H9 (cell line): ENCODE results near the gene PKNOX2. TPM values are rescaled to one million over a fixed set of nuclear protein-coding genes. Genes with fewer than 3 reads are reported as not detected.

ENCODE experiments used
- DNase-seq: peaks from one replicate; pipeline ENCODE4 v3.0.0-alpha.2; 2017
- H2AFZ ChIP-seq: one replicate; pipeline ENCODE4 v1.6.1; 2013; ENCODE audit warnings: mild to moderate bottlenecking, low read length, control low read depth, moderate library complexity
- H2AK5ac ChIP-seq: 2 replicates; pipeline ENCODE4 v1.6.1; 2013; ENCODE audit warnings: low read length, control low read depth, mixed read lengths; ENCODE audit not compliant: insufficient read length
- H2BK120ac ChIP-seq: one replicate; pipeline ENCODE4 v1.6.1; 2013; ENCODE audit warnings: low read depth, mild to moderate bottlenecking, low read length, control low read depth, inconsistent platforms; ENCODE audit not compliant: poor library complexity, severe bottlenecking
- H2BK12ac ChIP-seq: 2 replicates; pipeline ENCODE4 v1.6.1; 2013; ENCODE audit warnings: low read length, control low read depth, mixed read lengths, low read depth; ENCODE audit not compliant: insufficient read length
- H2BK15ac ChIP-seq: 2 replicates; pipeline ENCODE4 v1.6.1; 2013; ENCODE audit warnings: low read depth, low read length, control low read depth
- H2BK20ac ChIP-seq: one replicate; pipeline ENCODE4 v1.6.1; 2013; ENCODE audit warnings: low read depth, mild to moderate bottlenecking, low read length, control low read depth, inconsistent platforms; ENCODE audit not compliant: poor library complexity, severe bottlenecking
- H2BK5ac ChIP-seq: 2 replicates; pipeline ENCODE4 v1.6.1; 2013; ENCODE audit warnings: low read length, control low read depth, mixed read lengths; ENCODE audit not compliant: insufficient read length
- H3K14ac ChIP-seq: 2 replicates; pipeline ENCODE4 v1.6.1; 2013; ENCODE audit warnings: low read length, control low read depth; ENCODE audit not compliant: insufficient read depth
- H3K18ac ChIP-seq: 2 replicates; pipeline ENCODE4 v1.6.1; 2013; ENCODE audit warnings: low read depth, mild to moderate bottlenecking, mixed read lengths, low read length, control low read depth; ENCODE audit not compliant: insufficient read length
- H3K23ac ChIP-seq: 2 replicates; pipeline ENCODE4 v1.6.1; 2013; ENCODE audit warnings: low read length, control low read depth, mixed read lengths, low read depth; ENCODE audit not compliant: insufficient read length
- H3K23me2 ChIP-seq: 2 replicates; pipeline ENCODE4 v1.6.1; 2013; ENCODE audit warnings: low read depth, mild to moderate bottlenecking, mixed read lengths, low read length, control low read depth; ENCODE audit not compliant: insufficient read length, poor library complexity, severe bottlenecking
- H3K27ac ChIP-seq: 2 replicates; pipeline ENCODE4 v1.5.1; 2013; ENCODE audit warnings: low read length, control low read depth, mixed read lengths, low read depth; ENCODE audit not compliant: insufficient read length
- H3K27me3 ChIP-seq: 2 replicates; pipeline ENCODE4 v1.6.1; 2013; ENCODE audit warnings: low read length, control low read depth, inconsistent platforms; ENCODE audit not compliant: insufficient read depth
- H3K4ac ChIP-seq: 2 replicates; pipeline ENCODE4 v1.6.1; 2013; ENCODE audit warnings: low read depth, mild to moderate bottlenecking, control low read depth, inconsistent platforms, low read length, moderate library complexity
- H3K4me1 ChIP-seq: 2 replicates; pipeline ENCODE4 v1.6.1; 2013; ENCODE audit warnings: low read length, control low read depth, inconsistent platforms; ENCODE audit not compliant: insufficient read depth
- H3K4me2 ChIP-seq: 2 replicates; pipeline ENCODE4 v1.6.1; 2013; ENCODE audit warnings: low read length, control low read depth, mixed read lengths; ENCODE audit not compliant: insufficient read length, insufficient read depth
- H3K56ac ChIP-seq: 2 replicates; pipeline ENCODE4 v1.6.1; 2013; ENCODE audit warnings: low read depth, mild to moderate bottlenecking, mixed read lengths, low read length, control low read depth; ENCODE audit not compliant: insufficient read length
- H3K79me1 ChIP-seq: 2 replicates; pipeline ENCODE4 v1.6.1; 2013; ENCODE audit warnings: low read depth, mild to moderate bottlenecking, moderate library complexity, low read length, control low read depth, inconsistent platforms; ENCODE audit not compliant: insufficient read depth, poor library complexity, severe bottlenecking
- H3K79me2 ChIP-seq: 2 replicates; pipeline ENCODE4 v1.6.1; 2013; ENCODE audit warnings: low read length, control low read depth, inconsistent platforms; ENCODE audit not compliant: insufficient read depth
- H3K9ac ChIP-seq: 2 replicates; pipeline ENCODE4 v1.6.1; 2013; ENCODE audit warnings: low read length, control low read depth, mixed read lengths; ENCODE audit not compliant: insufficient read length; ENCODE audit errors: extremely low read depth
- H3K9me3 ChIP-seq: one replicate; pipeline ENCODE4 v1.6.1; 2013; ENCODE audit warnings: low read depth, low read length, inconsistent platforms; ENCODE audit not compliant: control insufficient read depth
- H3T11ph ChIP-seq: one replicate; pipeline ENCODE4 v1.6.1; 2013; ENCODE audit warnings: mild to moderate bottlenecking, low read length, control low read depth, inconsistent platforms
- H4K20me1 ChIP-seq: one replicate; pipeline ENCODE4 v1.6.1; 2013; ENCODE audit not compliant: control insufficient read depth, insufficient read length, insufficient read depth
- H4K5ac ChIP-seq: 2 replicates; pipeline ENCODE4 v1.6.1; 2013; ENCODE audit warnings: low read depth, mild to moderate bottlenecking, mixed read lengths, low read length, control low read depth; ENCODE audit not compliant: insufficient read length
- H4K8ac ChIP-seq: replicated peaks from 2 replicates; pipeline ENCODE4 v1.6.1; 2013; ENCODE audit warnings: low read length, control low read depth, mixed read lengths, low read depth; ENCODE audit not compliant: insufficient read length
- H4K91ac ChIP-seq: 2 replicates; pipeline ENCODE4 v1.6.1; 2013; ENCODE audit warnings: low read depth, mild to moderate bottlenecking, moderate library complexity, mixed read lengths, low read length, control low read depth; ENCODE audit not compliant: insufficient read length
- H3K27ac Mint-ChIP-seq, 3 experiments: 2 replicates in 2 of 3; 3 replicates in 1 of 3; pipeline ENCODE4 v1.8.0; 2020 to 2021; ENCODE audit warnings: mixed read lengths in 3 of 3, mild to moderate bottlenecking in 1 of 3, moderate library complexity in 1 of 3
- H3K27me3 Mint-ChIP-seq: 2 replicates; pipeline ENCODE4 v1.8.0; 2021; ENCODE audit warnings: low read depth, mild to moderate bottlenecking, moderate library complexity, mixed read lengths
- H3K36me3 Mint-ChIP-seq, 3 experiments: 2 replicates in 2 of 3; 3 replicates in 1 of 3; pipeline ENCODE4 v1.8.0; 2020 to 2021; ENCODE audit warnings: low read depth in 3 of 3, mixed read lengths in 3 of 3; ENCODE audit not compliant: insufficient read depth in 1 of 3
- H3K4me1 Mint-ChIP-seq, 2 experiments: 2 replicates each; pipeline ENCODE4 v1.8.0; 2020; ENCODE audit warnings: mixed read lengths in 2 of 2
- H3K4me3 Mint-ChIP-seq, 2 experiments: 2 replicates in 1 of 2; 3 replicates in 1 of 2; pipeline ENCODE4 v1.8.0; 2020 to 2021; ENCODE audit warnings: mild to moderate bottlenecking in 2 of 2, mixed read lengths in 2 of 2, moderate library complexity in 1 of 2
- H3K9me3 Mint-ChIP-seq, 2 experiments: 2 replicates in 1 of 2; 3 replicates in 1 of 2; pipeline ENCODE4 v1.8.0; 2020; ENCODE audit warnings: mild to moderate bottlenecking in 2 of 2, mixed read lengths in 2 of 2, moderate library complexity in 1 of 2
- WGBS: extraction: QIAGEN DNeasy Blood & Tissue Kit; methylation state at CpG from one replicate; pipeline ENCODE4 v1.1.7; 2013; ENCODE audit warnings: missing lambda C conversion rate, low lambda C conversion rate, mixed read lengths; ENCODE audit not compliant: insufficient read length; ENCODE audit errors: extremely low coverage; 5-methylcytosine and 5-hydroxymethylcytosine counted together
- total RNA-seq: library from RNA; stranded (reverse); gene quantifications from 2 replicates; pipeline ENCODE4 v1.2.1, GENCODE V29; 2021
- TF ChIP-seq, protein P1 (sequence below): fragments of 200-600 bp; sonication (generic); conservative IDR thresholded peaks from 3 replicates; pipeline ENCODE4 v1.8.0; 2021; ENCODE audit warnings: antibody characterized with exemption, mild to moderate bottlenecking

The PKNOX2 gene
- total RNA-seq, 1 experiment from 2014 or later, result 1.3 TPM

DNA sequence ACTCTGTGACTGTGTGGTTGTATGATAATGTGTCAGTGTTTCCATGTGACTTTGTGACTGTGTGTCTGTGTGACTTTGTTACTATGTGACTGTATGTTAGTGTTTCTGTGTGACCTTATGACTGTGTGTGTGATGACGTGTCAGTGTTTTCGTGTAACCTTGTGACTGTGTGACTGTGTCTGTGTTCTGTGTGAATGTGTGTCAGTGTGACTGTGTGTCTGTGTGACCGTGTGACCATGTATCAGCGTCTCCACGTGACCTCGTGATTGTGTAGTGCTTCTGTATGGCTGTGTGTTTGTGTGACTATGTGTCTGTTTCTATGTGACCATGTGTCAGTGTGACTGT, 9.5 kb upstream of the PKNOX2 start:
- no peak overlapping the region for H2BK15ac ChIP-seq
- no peak overlapping the region for H2AFZ ChIP-seq
- no peaks in the 10 kb centered on the region for H3K4me1 ChIP-seq
- H3K14ac ChIP-seq, result no peak overlapping the region
- no peak overlapping the region for H2BK5ac ChIP-seq
- H3K56ac ChIP-seq, result no peak overlapping the region
- H3K23me2 ChIP-seq, result no peaks in the 10 kb centered on the region
- H3T11ph ChIP-seq, result no peak overlapping the region
- H3K23ac ChIP-seq, result no peak overlapping the region
- H2AK5ac ChIP-seq, result no peak overlapping the region
- Mint-ChIP-seq H3K9me3 (peaks cover 0 to 6% of the 10 kb centered on the region in 2 experiments; a peak in 3 of 5 replicates), H3K4me3 (no peak overlapping the region), H3K27me3 (peaks cover 34% of the 10 kb centered on the region), H3K36me3 (no peaks in the 10 kb centered on the region; a peak in 1 of 7 replicates), H3K4me1 (peaks cover 7 to 11% of the 10 kb centered on the region in 2 experiments), H3K27ac (no peak overlapping the region)
- DNase-seq, result no peak
- no peak overlapping the region for H2BK20ac ChIP-seq
- no peaks in the 10 kb centered on the region for H3K79me2 ChIP-seq
- no peak overlapping the region for H3K4me2 ChIP-seq
- no peak overlapping the region for H3K4ac ChIP-seq
- no peak overlapping the region for H4K5ac ChIP-seq
- no peak overlapping the region for H2BK120ac ChIP-seq
- H4K20me1 ChIP-seq, result no peaks in the 10 kb centered on the region
- H3K79me1 ChIP-seq, result no peaks in the 10 kb centered on the region
- no peak overlapping the region for H4K91ac ChIP-seq
- WGBS, result no CpG with 5 or more reads among the region's 6 CpGs
- H3K27ac ChIP-seq, result no peak overlapping the region
- no peak overlapping the region for H4K8ac ChIP-seq
- TF ChIP-seq, protein P1, sequence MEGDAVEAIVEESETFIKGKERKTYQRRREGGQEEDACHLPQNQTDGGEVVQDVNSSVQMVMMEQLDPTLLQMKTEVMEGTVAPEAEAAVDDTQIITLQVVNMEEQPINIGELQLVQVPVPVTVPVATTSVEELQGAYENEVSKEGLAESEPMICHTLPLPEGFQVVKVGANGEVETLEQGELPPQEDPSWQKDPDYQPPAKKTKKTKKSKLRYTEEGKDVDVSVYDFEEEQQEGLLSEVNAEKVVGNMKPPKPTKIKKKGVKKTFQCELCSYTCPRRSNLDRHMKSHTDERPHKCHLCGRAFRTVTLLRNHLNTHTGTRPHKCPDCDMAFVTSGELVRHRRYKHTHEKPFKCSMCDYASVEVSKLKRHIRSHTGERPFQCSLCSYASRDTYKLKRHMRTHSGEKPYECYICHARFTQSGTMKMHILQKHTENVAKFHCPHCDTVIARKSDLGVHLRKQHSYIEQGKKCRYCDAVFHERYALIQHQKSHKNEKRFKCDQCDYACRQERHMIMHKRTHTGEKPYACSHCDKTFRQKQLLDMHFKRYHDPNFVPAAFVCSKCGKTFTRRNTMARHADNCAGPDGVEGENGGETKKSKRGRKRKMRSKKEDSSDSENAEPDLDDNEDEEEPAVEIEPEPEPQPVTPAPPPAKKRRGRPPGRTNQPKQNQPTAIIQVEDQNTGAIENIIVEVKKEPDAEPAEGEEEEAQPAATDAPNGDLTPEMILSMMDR, result no peak
- no peak overlapping the region for H3K9ac ChIP-seq
- H3K18ac ChIP-seq, result no peak overlapping the region
- H3K9me3 ChIP-seq, result no peaks in the 10 kb centered on the region
- no peak overlapping the region for H2BK12ac ChIP-seq
- no peaks in the 10 kb centered on the region; the same call in 1 of the 2 replicates for H3K27me3 ChIP-seq
